HepG2 (cell line): Measurements from ENCODE around the gene CLRN2. TPM values are rescaled to one million over a fixed set of nuclear protein-coding genes. Genes with fewer than 3 reads are reported as not detected.

Experiments used
- ARID2 ChIP-seq: sonication (generic); formaldehyde crosslinking; IDR thresholded peaks from 2 replicates; pipeline ENCODE4 v1.8.1; 2022; ENCODE audit warnings: mild to moderate bottlenecking, missing genetic modification reagents, borderline replicate concordance
- DMAP1 ChIP-seq: IDR thresholded peaks from 2 replicates; pipeline ENCODE4 v1.6.1; 2016
- IKZF5 ChIP-seq: IDR thresholded peaks from 2 replicates; pipeline ENCODE4 v1.6.1; 2018; ENCODE audit warnings: missing genetic modification reagents, mild to moderate bottlenecking, missing compliant biosample characterization
- MEIS2 ChIP-seq: sonication (generic); formaldehyde crosslinking; IDR thresholded peaks from 2 replicates; pipeline ENCODE4 v1.9.0; 2021; ENCODE audit warnings: mild to moderate bottlenecking, missing genetic modification reagents
- MXD4 ChIP-seq: IDR thresholded peaks from 2 replicates; pipeline ENCODE4 v1.6.1; 2016; ENCODE audit warnings: mild to moderate bottlenecking, missing biosample characterization, missing genetic modification reagents
- NFYC ChIP-seq: IDR thresholded peaks from 2 replicates; pipeline ENCODE4 v1.6.1; 2016; ENCODE audit warnings: missing genetic modification reagents, missing compliant biosample characterization
- NR2F2 ChIP-seq: IDR thresholded peaks from 2 replicates; pipeline ENCODE4 v1.6.1; 2012; ENCODE audit warnings: low read depth, inconsistent platforms, borderline replicate concordance
- RFX5 ChIP-seq: IDR thresholded peaks from 2 replicates; pipeline ENCODE4 v1.6.1; 2011; ENCODE audit warnings: low read depth, low read length, improper control_type of control experiment
- SMAD3 ChIP-seq: sonication (generic); formaldehyde crosslinking; IDR thresholded peaks from 2 replicates; pipeline ENCODE4 v1.4.0; 2020; ENCODE audit warnings: missing genetic modification reagents
- SYNCRIP ChIP-seq: fragments of 200-400 bp; formaldehyde crosslinking; IDR thresholded peaks from 2 replicates; pipeline ENCODE4 v1.6.1; 2018; ENCODE audit warnings: mild to moderate bottlenecking, low read depth, low read length; ENCODE audit not compliant: insufficient read depth
- TBX3 ChIP-seq: fragments of 450-650 bp; IDR thresholded peaks from 2 replicates; pipeline ENCODE4 v1.6.1; 2017; ENCODE audit warnings: antibody characterized with exemption, mild to moderate bottlenecking, inconsistent platforms, borderline replicate concordance
- ZNF264 ChIP-seq: sonication (generic); formaldehyde crosslinking; IDR thresholded peaks from 2 replicates; pipeline ENCODE4 v1.4.0; 2020; ENCODE audit warnings: missing genetic modification reagents
- ZNF441 ChIP-seq: sonication (generic); formaldehyde crosslinking; IDR thresholded peaks from 2 replicates; pipeline ENCODE4 v1.7.0; 2021; ENCODE audit warnings: missing genetic modification reagents, borderline replicate concordance
- ZNF501 ChIP-seq: sonication (generic); formaldehyde crosslinking; IDR thresholded peaks from 2 replicates; pipeline ENCODE4 v1.5.1; 2020; ENCODE audit warnings: mild to moderate bottlenecking, moderate library complexity, missing genetic modification reagents
- ZNF605 ChIP-seq: sonication (generic); formaldehyde crosslinking; IDR thresholded peaks from 2 replicates; pipeline ENCODE4 v1.8.0; 2022; ENCODE audit warnings: mild to moderate bottlenecking, missing genetic modification reagents
- ZNF75D ChIP-seq: sonication (generic); formaldehyde crosslinking; IDR thresholded peaks from 2 replicates; pipeline ENCODE4 v1.8.1; 2023; ENCODE audit warnings: missing genetic modification reagents, mild to moderate bottlenecking, borderline replicate concordance
- ZNF878 ChIP-seq: sonication (generic); formaldehyde crosslinking; IDR thresholded peaks from 2 replicates; pipeline ENCODE4 v1.8.1; 2023; ENCODE audit warnings: mild to moderate bottlenecking, missing genetic modification reagents, moderate library complexity
- ZZZ3 ChIP-seq: sonication (generic); formaldehyde crosslinking; IDR thresholded peaks from 2 replicates; pipeline ENCODE4 v1.4.0; 2020; ENCODE audit warnings: missing genetic modification reagents, mild to moderate bottlenecking, borderline replicate concordance
- polyA plus RNA-seq, 8 experiments: library from polyadenylated mRNA; depleted of rRNA in 3 of 8; stranded (reverse) in 7 of 8; unstranded in 1 of 8; fragments of >200 nt; fragmentation: Illumina TruSeq in 4 of 8; extraction: Trizol in 4 of 8; gene quantifications; 2 replicates each; pipeline versions ENCODE4 v1.2.1 to v1.2.3, GENCODE V29; 2011 to 2016; ENCODE audit warnings: low read depth in 4 of 8, missing spikeins in 1 of 8, mixed read lengths in 1 of 8; ENCODE audit not compliant: insufficient read depth in 1 of 8
- total RNA-seq, 5 experiments: library from RNA; depleted of rRNA; stranded (reverse); fragments of >200 nt; fragmentation: Illumina TruSeq; extraction: Trizol; gene quantifications; 2 replicates each; pipeline ENCODE4 v1.2.3, GENCODE V29; 2016; ENCODE audit warnings: low read depth in 1 of 5
- TF ChIP-seq, protein P1 (sequence below): sonication (generic); formaldehyde crosslinking; IDR thresholded peaks from 2 replicates; pipeline ENCODE4 v1.5.1; 2020; ENCODE audit warnings: mild to moderate bottlenecking, moderate library complexity, missing genetic modification reagents
- TF ChIP-seq, protein P2 (sequence below): IDR thresholded peaks from 2 replicates; pipeline ENCODE4 v1.6.1; 2012; ENCODE audit warnings: low read depth, low read length, improper control_type of control experiment
- TF ChIP-seq, protein P3 (sequence below): sonication (generic); formaldehyde crosslinking; IDR thresholded peaks from 2 replicates; pipeline ENCODE4 v1.4.0; 2020; ENCODE audit warnings: missing genetic modification reagents
- TF ChIP-seq, protein P4 (sequence below): sonication (generic); formaldehyde crosslinking; IDR thresholded peaks from 2 replicates; pipeline ENCODE4 v1.4.0; 2020; ENCODE audit warnings: missing genetic modification reagents

CLRN2 gene
- total and polyA plus RNA-seq, 2 of the 13 experiments (the other 11 are each of a cell fraction or from before 2014, with no cell fraction given): not detected

GRCh38 chr4:17511509-17511949 lies 3.4 kb upstream of the CLRN2 start (continued):
- TF ChIP-seq MXD4 (CRISPR knock-in tag) (0 out of 2 replicates have a peak, but pooled peaks have one; percentile 19), ARID2 (CRISPR knock-in tag) (peak; percentile 80; the same call in 1 of the 2 replicates), ZNF441 (CRISPR knock-in tag) (no peak), ZNF878 (CRISPR knock-in tag) (peak; percentile 64; the same call in 1 of the 2 replicates), NFYC (0 out of 2 replicates have a peak, but pooled peaks have one; percentile 7), TBX3 (no peak), MEIS2 (CRISPR knock-in tag) (no peak), SYNCRIP (no peak), ZZZ3 (peak; percentile 41; the same call in 1 of the 2 replicates), ZNF75D (CRISPR knock-in tag) (no peak), IKZF5 (CRISPR knock-in tag) (no peak), NR2F2 (0 out of 2 replicates have a peak, but pooled peaks have one; percentile 4), SMAD3 (0 out of 2 replicates have a peak, but pooled peaks have one; percentile 14), RFX5 (no peak), ZNF264 (CRISPR knock-in tag) (0 out of 2 replicates have a peak, but pooled peaks have one; percentile 55), ZNF501 (CRISPR knock-in tag) (0 out of 2 replicates have a peak, but pooled peaks have one; percentile 6), ZNF605 (CRISPR knock-in tag) (peak; percentile 43; the same call in 1 of the 2 replicates), DMAP1 (CRISPR knock-in tag) (peak; percentile 76)
- TF ChIP-seq, protein P1, sequence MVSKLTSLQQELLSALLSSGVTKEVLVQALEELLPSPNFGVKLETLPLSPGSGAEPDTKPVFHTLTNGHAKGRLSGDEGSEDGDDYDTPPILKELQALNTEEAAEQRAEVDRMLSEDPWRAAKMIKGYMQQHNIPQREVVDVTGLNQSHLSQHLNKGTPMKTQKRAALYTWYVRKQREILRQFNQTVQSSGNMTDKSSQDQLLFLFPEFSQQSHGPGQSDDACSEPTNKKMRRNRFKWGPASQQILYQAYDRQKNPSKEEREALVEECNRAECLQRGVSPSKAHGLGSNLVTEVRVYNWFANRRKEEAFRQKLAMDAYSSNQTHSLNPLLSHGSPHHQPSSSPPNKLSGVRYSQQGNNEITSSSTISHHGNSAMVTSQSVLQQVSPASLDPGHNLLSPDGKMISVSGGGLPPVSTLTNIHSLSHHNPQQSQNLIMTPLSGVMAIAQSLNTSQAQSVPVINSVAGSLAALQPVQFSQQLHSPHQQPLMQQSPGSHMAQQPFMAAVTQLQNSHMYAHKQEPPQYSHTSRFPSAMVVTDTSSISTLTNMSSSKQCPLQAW (CRISPR knock-in tag): no peak
- TF ChIP-seq, protein P2, sequence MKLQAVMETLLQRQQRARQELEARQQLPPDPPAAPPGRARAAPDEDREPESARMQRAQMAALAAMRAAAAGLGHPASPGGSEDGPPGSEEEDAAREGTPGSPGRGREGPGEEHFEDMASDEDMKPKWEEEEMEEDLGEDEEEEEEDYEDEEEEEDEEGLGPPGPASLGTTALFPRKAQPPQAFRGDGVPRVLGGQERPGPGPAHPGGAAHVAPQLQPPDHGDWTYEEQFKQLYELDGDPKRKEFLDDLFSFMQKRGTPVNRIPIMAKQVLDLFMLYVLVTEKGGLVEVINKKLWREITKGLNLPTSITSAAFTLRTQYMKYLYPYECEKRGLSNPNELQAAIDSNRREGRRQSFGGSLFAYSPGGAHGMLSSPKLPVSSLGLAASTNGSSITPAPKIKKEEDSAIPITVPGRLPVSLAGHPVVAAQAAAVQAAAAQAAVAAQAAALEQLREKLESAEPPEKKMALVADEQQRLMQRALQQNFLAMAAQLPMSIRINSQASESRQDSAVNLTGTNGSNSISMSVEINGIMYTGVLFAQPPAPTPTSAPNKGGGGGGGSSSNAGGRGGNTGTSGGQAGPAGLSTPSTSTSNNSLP: no peak
- TF ChIP-seq, protein P3, sequence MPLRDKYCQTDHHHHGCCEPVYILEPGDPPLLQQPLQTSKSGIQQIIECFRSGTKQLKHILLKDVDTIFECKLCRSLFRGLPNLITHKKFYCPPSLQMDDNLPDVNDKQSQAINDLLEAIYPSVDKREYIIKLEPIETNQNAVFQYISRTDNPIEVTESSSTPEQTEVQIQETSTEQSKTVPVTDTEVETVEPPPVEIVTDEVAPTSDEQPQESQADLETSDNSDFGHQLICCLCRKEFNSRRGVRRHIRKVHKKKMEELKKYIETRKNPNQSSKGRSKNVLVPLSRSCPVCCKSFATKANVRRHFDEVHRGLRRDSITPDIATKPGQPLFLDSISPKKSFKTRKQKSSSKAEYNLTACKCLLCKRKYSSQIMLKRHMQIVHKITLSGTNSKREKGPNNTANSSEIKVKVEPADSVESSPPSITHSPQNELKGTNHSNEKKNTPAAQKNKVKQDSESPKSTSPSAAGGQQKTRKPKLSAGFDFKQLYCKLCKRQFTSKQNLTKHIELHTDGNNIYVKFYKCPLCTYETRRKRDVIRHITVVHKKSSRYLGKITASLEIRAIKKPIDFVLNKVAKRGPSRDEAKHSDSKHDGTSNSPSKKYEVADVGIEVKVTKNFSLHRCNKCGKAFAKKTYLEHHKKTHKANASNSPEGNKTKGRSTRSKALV: 0 out of 2 replicates have a peak, but pooled peaks have one; percentile 39
- TF ChIP-seq, protein P4, sequence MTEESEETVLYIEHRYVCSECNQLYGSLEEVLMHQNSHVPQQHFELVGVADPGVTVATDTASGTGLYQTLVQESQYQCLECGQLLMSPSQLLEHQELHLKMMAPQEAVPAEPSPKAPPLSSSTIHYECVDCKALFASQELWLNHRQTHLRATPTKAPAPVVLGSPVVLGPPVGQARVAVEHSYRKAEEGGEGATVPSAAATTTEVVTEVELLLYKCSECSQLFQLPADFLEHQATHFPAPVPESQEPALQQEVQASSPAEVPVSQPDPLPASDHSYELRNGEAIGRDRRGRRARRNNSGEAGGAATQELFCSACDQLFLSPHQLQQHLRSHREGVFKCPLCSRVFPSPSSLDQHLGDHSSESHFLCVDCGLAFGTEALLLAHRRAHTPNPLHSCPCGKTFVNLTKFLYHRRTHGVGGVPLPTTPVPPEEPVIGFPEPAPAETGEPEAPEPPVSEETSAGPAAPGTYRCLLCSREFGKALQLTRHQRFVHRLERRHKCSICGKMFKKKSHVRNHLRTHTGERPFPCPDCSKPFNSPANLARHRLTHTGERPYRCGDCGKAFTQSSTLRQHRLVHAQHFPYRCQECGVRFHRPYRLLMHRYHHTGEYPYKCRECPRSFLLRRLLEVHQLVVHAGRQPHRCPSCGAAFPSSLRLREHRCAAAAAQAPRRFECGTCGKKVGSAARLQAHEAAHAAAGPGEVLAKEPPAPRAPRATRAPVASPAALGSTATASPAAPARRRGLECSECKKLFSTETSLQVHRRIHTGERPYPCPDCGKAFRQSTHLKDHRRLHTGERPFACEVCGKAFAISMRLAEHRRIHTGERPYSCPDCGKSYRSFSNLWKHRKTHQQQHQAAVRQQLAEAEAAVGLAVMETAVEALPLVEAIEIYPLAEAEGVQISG: no peak
